Gastrocnemius medialis (tissue), 4 donors: ENCODE measurements around the gene SPSB2. TPM values are rescaled to one million over a fixed set of nuclear protein-coding genes. Genes with fewer than 3 reads are reported as not detected.

Experiments
- ATAC-seq, 2 donors: fragments of 150-250 bp; one replicate each; pipeline ENCODE4 v1.9.1; 2016
- DNase-seq, 2 donors: peaks; one replicate each; pipeline ENCODE4 v3.0.0-alpha.2; 2019
- H3K27ac ChIP-seq, 4 donors: fragments of 200-600 bp; sonication (generic); 1 replicate in 1 of 4; 2 replicates in 3 of 4; pipeline ENCODE4 v1.5.1; 2016 to 2018; ENCODE audit warnings: mild to moderate bottlenecking in 2 of 4, moderate library complexity in 1 of 4
- H3K27me3 ChIP-seq, 3 donors: fragments of 200-600 bp; sonication (generic) in 2 of 3; 1 replicate in 1 of 3; 2 replicates in 2 of 3; pipeline versions ENCODE4 v1.5.1 to v1.6.0; 2016 to 2019; ENCODE audit warnings: mild to moderate bottlenecking in 1 of 3, moderate library complexity in 1 of 3
- H3K36me3 ChIP-seq, 2 donors: fragments of 200-600 bp; sonication (generic) in 1 of 2; one replicate each; pipeline ENCODE4 v1.5.1; 2017 to 2018
- H3K4me1 ChIP-seq, 2 donors: fragments of 200-600 bp; sonication (generic) in 1 of 2; one replicate each; pipeline ENCODE4 v1.5.1; 2016 to 2017; ENCODE audit warnings: mild to moderate bottlenecking in 2 of 2
- H3K4me3 ChIP-seq, 4 donors: fragments of 200-600 bp; sonication (generic) in 3 of 4; 1 replicate in 1 of 4; 2 replicates in 3 of 4; pipeline ENCODE4 v1.5.1; 2016 to 2019; ENCODE audit warnings: mild to moderate bottlenecking in 2 of 4
- H3K9me3 ChIP-seq, 3 donors: fragments of 200-600 bp; sonication (generic) in 2 of 3; 1 replicate in 1 of 3; 2 replicates in 2 of 3; pipeline ENCODE4 v1.5.1; 2016 to 2019
- CTCF ChIP-seq, 5 experiments: fragments of 450-650 bp in 3 of 5; fragments of 200-600 bp in 2 of 5; sonication (generic) in 2 of 5; IDR thresholded peaks in 4 of 5; conservative IDR thresholded peaks in 1 of 5; 1 replicate in 4 of 5; 2 replicates in 1 of 5; pipeline ENCODE4 v1.5.1; 2016 to 2019; ENCODE audit warnings: antibody characterized with exemption in 5 of 5, mild to moderate bottlenecking in 3 of 5, moderate library complexity in 3 of 5
- POLR2A ChIP-seq, 2 donors: fragments of 450-650 bp; IDR thresholded peaks; one replicate each; pipeline ENCODE4 v1.6.1; 2017; ENCODE audit warnings: antibody characterized with exemption in 2 of 2, mild to moderate bottlenecking in 2 of 2, moderate library complexity in 2 of 2
- in situ Hi-C, 4 donors: fragments of 200-750 bp; cut with MboI; loops; one replicate each; pipeline versions ENCODE4 v1.15.0 to v1.8.0; 2017; ENCODE audit warnings: low sequenced_read_pairs in 4 of 4
- intact Hi-C: fragments of 100-400 bp; cut with DNase I; formaldehyde crosslinking; loops from one replicate; pipeline ENCODE4 v1.15.1; 2023; ENCODE audit warnings: low total_unique reads
- total RNA-seq, 4 donors: library from RNA; depleted of rRNA; stranded (reverse); fragments of >200 nt; gene quantifications; one replicate each; pipeline versions ENCODE4 v1.1.0 to v1.2.3, GENCODE V29; 2016

Gene SPSB2
- 10 to 100 TPM in 1 of 4 donors, 1 to 10 TPM in 3; 4.6 to 10.0 (median 5.0) TPM for total RNA-seq

- H3K9me3 ChIP-seq = no peaks in the 10 kb centered on the region
- H3K36me3 ChIP-seq = peaks cover 0 to 27% of the 10 kb centered on the region in 2 donors
- intact Hi-C loops = loop anchor here (1.0 to 5.0 kb wide), 4 partner anchors 18 to 315 kb away; partner anchors contain the start of genes LRRC23 and PEX5
- peak within 1 kb of the TSS; percentile 82 to 100 (median 90) for H3K27ac ChIP-seq
- no peaks in the 10 kb centered on the region for H3K27me3 ChIP-seq
- H3K4me1 ChIP-seq = peaks cover 29% of the 10 kb centered on the region in 2 donors
- in situ Hi-C loops = no loop called here
- ATAC-seq (peak; percentile 81 to 82), DNase-seq (peak; percentile 91 to 93)
- no peak for TF ChIP-seq CTCF (IDR thresholded peaks at IDR 0.05 in 4 of 5, conservative IDR thresholded peaks at IDR 0.05 in 1 of 5)
- TF ChIP-seq POLR2A (IDR thresholded peaks at IDR 0.05) = peak; percentile 75 to 79
- peak within 1 kb of the TSS; percentile 84 to 96 (median 90) for H3K4me3 ChIP-seq
Observed at GRCh38 chr12:6873094-6874014, at the start of gene SPSB2. Gene SPSB2 (minus strand): TSS chr12:6873303. CDS start chr12:6872901, 402 bp downstream.

GRCh38 chr12:6921996-6922946 is 49.2 kb upstream of the SPSB2 start:
- Histone ChIP-seq H3K27ac (no peak overlapping the region), H3K36me3 (no peaks in the 10 kb centered on the region), H3K4me1 (peaks cover 30% of the 10 kb centered on the region in 2 donors), H3K4me3 (no peak overlapping the region), H3K9me3 (no peaks in the 10 kb centered on the region), H3K27me3 (no peaks in the 10 kb centered on the region)
- in situ Hi-C loops = loop anchor here in 2 of 4 donors (10.0 to 25.0 kb wide), 2 partner anchors 190 to 193 kb away; partner anchors contain the start of gene C1RL (in 1 of the 2)
- DNase-seq (no peak), ATAC-seq (no peak)
- no peak for TF ChIP-seq POLR2A (IDR thresholded peaks at IDR 0.05)
- TF ChIP-seq CTCF (IDR thresholded peaks at IDR 0.05 in 4 of 5, conservative IDR thresholded peaks at IDR 0.05 in 1 of 5) = no peak
- intact Hi-C loops = loop anchor here (5.0 kb wide), 2 partner anchors 170 to 715 kb away; partner anchors contain the start of gene C1R

GRCh38 chr12:6921539-6921938 is 48.4 kb upstream of the SPSB2 start:
- Histone ChIP-seq H3K27ac (no peak overlapping the region), H3K4me3 (no peak overlapping the region), H3K36me3 (no peaks in the 10 kb centered on the region), H3K27me3 (no peaks in the 10 kb centered on the region), H3K9me3 (no peaks in the 10 kb centered on the region), H3K4me1 (peaks cover 23 to 24% of the 10 kb centered on the region in 2 donors)
- in situ Hi-C loops (loop anchor here in 2 of 4 donors (10.0 to 25.0 kb wide), 2 partner anchors 191 to 193 kb away; partner anchors contain the start of gene C1RL (in 1 of the 2)), intact Hi-C loops (loop anchor here (5.0 kb wide), 2 partner anchors 171 to 716 kb away; partner anchors contain the start of gene C1R)
- no peak for DNase-seq
- no peak for ATAC-seq
- no peak for TF ChIP-seq POLR2A (IDR thresholded peaks at IDR 0.05)

- peaks cover 4 to 15% (median 7%) of the 10 kb centered on the region in 3 donors for H3K27me3 ChIP-seq
- no peak overlapping the region for H3K27ac ChIP-seq
- no peak for DNase-seq
- H3K36me3 ChIP-seq = no peaks in the 10 kb centered on the region
- TF ChIP-seq POLR2A (IDR thresholded peaks at IDR 0.05) (no peak), CTCF (IDR thresholded peaks at IDR 0.05 in 4 of 5, conservative IDR thresholded peaks at IDR 0.05 in 1 of 5) (no peak)
- H3K4me3 ChIP-seq = no peak overlapping the region
- no peak for ATAC-seq
- in situ Hi-C loops = loop anchor here in 1 of 4 donors (25.0 kb wide), 1 partner anchor 193 kb away; the partner anchor contains the start of gene C1RL
- no peaks in the 10 kb centered on the region for H3K9me3 ChIP-seq
- intact Hi-C loops = no loop called here
- peaks cover 11 to 13% of the 10 kb centered on the region in 2 donors for H3K4me1 ChIP-seq
Observed at GRCh38 chr12:6919588-6919987, 46.5 kb upstream of the SPSB2 start.
